PC-3 (cell line): ENCODE measurements around the gene CPVL.

Experiments
- EZH2phosphoT487 ChIP-seq: fragments of 300-600 bp; sonication (generic); IDR thresholded peaks from 2 replicates; pipeline ENCODE4 v1.6.1; 2018; ENCODE audit warnings: mild to moderate bottlenecking, antibody characterized with exemption, low read length, borderline replicate concordance
- TF ChIP-seq, protein P1 (sequence below): fragments of 300-600 bp; sonication (generic); conservative IDR thresholded peaks from 2 replicates; pipeline ENCODE4 v1.5.1; 2017; ENCODE audit warnings: antibody characterized with exemption, low read depth, mild to moderate bottlenecking, low read length

DNA sequence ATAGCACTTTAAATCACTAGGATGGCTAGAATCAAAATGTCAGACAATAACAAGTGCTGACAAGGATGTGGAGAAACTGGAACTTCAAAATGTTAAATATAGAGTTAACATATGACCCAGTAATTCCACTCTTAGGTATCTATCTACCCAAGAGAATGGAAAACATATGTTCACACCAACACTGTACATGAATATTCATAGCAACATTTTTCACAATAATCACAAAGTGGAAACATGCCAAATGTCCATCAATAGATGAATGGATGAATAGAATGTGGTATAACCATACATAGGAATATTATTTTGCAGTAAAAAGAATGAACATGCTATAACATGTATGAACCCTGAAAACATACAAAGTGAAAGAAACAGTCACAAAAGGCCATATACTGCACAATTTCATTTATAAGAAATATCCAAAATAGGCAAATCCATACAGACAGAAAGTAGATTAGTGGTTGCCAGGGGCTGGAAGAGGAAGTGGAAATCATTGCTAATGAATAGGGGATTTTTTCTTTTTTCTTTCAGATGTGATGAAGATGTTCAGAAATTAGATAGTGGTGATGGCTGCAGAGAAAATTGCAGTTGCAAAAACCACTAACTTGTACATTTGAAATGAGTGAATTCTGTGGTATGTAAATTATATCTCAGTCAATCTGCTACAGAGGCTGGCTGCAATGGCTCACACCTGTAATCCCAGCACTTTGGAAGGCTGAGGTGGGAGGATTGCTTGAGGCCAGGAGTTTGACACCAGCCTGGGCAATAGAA, 93.0 kb downstream of the CPVL start:
- TF ChIP-seq EZH2phosphoT487 = no peak
- TF ChIP-seq, protein P1, sequence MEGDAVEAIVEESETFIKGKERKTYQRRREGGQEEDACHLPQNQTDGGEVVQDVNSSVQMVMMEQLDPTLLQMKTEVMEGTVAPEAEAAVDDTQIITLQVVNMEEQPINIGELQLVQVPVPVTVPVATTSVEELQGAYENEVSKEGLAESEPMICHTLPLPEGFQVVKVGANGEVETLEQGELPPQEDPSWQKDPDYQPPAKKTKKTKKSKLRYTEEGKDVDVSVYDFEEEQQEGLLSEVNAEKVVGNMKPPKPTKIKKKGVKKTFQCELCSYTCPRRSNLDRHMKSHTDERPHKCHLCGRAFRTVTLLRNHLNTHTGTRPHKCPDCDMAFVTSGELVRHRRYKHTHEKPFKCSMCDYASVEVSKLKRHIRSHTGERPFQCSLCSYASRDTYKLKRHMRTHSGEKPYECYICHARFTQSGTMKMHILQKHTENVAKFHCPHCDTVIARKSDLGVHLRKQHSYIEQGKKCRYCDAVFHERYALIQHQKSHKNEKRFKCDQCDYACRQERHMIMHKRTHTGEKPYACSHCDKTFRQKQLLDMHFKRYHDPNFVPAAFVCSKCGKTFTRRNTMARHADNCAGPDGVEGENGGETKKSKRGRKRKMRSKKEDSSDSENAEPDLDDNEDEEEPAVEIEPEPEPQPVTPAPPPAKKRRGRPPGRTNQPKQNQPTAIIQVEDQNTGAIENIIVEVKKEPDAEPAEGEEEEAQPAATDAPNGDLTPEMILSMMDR = no peak
